GM20000 (cell line): ENCODE data around the gene SRBD1.

Source experiments
- DNase-seq: peaks from one replicate; pipeline ENCODE4 v3.0.0; 2012; ENCODE audit warnings: low spot score
- CTCF ChIP-seq: IDR thresholded peaks from 2 replicates; pipeline ENCODE4 v1.5.1; 2012; ENCODE audit warnings: mild to moderate bottlenecking, control low read depth; ENCODE audit errors: extremely low read depth, missing control alignments

The SRBD1 gene

GRCh38 chr2:45368792-45369191, 242.3 kb downstream of the SRBD1 start:
- no peak for TF ChIP-seq CTCF
- DNase-seq, result no peak

- TF ChIP-seq CTCF, result no peak
- DNase-seq, result no peak
Measured at GRCh38 chr2:45361666-45362065, 249.4 kb downstream of the SRBD1 start.

GRCh38 chr2:45354776-45355175, 256.3 kb downstream of the SRBD1 start:
- TF ChIP-seq CTCF, result no peak
- no peak for DNase-seq

DNA sequence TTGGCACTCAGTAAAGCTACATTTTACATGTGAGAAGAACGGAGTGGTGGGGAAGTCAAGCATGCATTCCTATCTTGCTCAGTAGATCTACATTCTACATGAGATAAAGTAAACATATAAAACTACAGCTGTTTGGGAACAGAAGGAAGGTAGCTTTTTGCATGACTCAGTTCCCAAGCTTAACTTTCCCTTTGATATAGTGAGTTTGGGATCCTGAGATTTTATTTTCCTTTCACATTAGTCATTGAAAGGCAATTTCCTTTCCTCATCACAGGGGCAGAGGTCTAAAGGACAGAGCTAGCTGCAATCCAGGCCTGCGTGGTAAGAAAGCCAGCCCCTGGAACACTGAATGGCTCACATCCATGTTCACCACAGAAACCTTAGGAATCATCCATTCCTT, 257.2 kb downstream of the SRBD1 start:
- DNase-seq, result no peak

GRCh38 chr2:45352506-45352905, 258.6 kb downstream of the SRBD1 start:
- no peak for TF ChIP-seq CTCF
- DNase-seq, result no peak

More for the DNA sequence above, 257.2 kb downstream of the SRBD1 start:
- TF ChIP-seq CTCF, result no peak

GRCh38 chr2:45345331-45346234, 265.5 kb downstream of the SRBD1 start:
- TF ChIP-seq CTCF, result no peak
- no peak for DNase-seq

GRCh38 chr2:45344502-45344901, 266.6 kb downstream of the SRBD1 start:
- DNase-seq, result no peak

More at GRCh38 chr2:45344502-45344901, 266.6 kb downstream of the SRBD1 start:
- no peak for TF ChIP-seq CTCF
